GM20000 (cell line): ENCODE data around the gene TPRN.

Source experiments
- DNase-seq: peaks from one replicate; pipeline ENCODE4 v3.0.0; 2012; ENCODE audit warnings: low spot score
- TF ChIP-seq, protein P1 (sequence below): IDR thresholded peaks from 2 replicates; pipeline ENCODE4 v1.5.1; 2012; ENCODE audit warnings: mild to moderate bottlenecking, control low read depth; ENCODE audit errors: extremely low read depth, missing control alignments

Gene TPRN

DNA sequence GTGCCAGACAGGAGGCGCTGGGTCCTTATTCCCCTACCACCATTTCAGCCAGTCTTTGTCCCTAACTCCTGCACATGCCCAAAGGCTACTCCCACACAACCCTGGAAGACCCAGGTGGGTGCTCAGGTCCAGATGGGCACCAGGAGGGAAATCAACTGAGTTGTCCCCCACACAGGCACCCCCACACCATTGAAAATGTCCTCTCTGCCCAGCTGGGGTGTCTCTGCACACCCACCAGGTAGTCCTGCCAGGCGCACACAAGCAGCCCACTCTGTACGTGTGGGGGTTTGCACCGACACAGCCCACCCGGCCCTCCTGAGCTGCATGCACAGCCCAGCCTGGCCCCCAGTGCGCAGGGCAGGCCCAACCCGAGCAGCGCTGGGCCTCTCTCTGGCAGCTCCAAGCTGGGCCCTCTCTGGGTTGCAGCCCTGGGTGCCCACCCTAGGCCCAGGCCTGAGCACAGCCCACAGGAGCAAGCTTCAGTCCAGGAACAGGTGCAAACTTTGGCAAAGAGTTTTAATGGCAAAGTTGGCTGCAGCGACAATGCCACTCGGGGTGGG is 19.3 kb upstream of the TPRN start:
- DNase-seq, result no peak
- TF ChIP-seq, protein P1, sequence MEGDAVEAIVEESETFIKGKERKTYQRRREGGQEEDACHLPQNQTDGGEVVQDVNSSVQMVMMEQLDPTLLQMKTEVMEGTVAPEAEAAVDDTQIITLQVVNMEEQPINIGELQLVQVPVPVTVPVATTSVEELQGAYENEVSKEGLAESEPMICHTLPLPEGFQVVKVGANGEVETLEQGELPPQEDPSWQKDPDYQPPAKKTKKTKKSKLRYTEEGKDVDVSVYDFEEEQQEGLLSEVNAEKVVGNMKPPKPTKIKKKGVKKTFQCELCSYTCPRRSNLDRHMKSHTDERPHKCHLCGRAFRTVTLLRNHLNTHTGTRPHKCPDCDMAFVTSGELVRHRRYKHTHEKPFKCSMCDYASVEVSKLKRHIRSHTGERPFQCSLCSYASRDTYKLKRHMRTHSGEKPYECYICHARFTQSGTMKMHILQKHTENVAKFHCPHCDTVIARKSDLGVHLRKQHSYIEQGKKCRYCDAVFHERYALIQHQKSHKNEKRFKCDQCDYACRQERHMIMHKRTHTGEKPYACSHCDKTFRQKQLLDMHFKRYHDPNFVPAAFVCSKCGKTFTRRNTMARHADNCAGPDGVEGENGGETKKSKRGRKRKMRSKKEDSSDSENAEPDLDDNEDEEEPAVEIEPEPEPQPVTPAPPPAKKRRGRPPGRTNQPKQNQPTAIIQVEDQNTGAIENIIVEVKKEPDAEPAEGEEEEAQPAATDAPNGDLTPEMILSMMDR, result no peak

DNA sequence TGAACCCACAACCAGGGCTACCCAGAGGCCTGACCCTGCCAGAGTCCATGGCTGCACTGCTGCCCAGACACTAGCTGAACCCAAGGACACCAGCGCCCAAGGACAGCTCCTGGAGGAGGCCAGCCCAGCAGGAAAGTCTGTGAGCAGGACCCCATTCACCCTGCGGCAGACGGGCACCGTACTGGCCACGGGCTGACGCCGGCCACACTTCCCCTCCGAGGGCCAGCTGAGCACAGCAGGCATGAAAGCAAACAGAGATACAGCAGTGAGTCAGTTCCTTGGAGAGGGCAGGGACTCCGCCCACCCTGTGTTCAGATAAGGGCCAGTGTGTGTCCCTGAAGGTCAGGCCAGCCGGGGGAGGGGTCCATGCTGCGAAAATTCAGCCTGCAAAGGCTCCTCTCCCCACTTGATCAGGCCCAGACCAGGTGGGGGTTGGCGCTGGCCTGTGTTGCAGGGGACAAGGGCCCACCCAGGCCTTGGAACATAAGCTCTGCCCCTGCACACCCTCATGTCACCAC is 18.3 kb upstream of the TPRN start:
- DNase-seq, result no peak
- TF ChIP-seq, protein P1, result no peak

DNA sequence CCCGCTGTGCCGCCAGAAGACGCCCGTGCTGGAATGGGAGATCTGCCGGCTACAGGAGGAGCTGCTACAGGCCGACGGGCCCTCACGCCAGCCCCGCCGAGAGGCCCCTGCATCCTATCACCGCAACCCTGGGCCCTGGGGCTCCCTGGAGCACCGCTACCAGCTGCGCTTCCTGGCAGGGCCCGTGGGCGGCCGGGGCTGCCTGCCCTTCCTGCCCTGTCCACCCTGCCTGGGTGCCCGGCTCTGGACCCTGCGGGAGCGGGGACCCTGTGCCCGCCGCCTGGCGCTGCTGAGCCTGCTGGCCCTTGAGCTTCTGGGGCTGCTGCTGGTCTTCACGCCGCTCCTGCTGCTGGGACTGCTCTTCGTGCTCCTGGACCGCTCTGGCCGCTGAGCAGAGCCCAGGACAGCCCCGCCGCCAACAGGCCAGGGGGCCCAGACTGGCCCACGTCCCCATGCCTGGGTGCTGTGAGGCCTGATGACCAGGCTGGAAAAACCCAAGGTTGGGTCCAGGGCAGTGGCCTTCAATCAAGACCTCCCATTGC is 17.7 kb upstream of the TPRN start:
- TF ChIP-seq, protein P1, result no peak
- DNase-seq, result no peak

DNA sequence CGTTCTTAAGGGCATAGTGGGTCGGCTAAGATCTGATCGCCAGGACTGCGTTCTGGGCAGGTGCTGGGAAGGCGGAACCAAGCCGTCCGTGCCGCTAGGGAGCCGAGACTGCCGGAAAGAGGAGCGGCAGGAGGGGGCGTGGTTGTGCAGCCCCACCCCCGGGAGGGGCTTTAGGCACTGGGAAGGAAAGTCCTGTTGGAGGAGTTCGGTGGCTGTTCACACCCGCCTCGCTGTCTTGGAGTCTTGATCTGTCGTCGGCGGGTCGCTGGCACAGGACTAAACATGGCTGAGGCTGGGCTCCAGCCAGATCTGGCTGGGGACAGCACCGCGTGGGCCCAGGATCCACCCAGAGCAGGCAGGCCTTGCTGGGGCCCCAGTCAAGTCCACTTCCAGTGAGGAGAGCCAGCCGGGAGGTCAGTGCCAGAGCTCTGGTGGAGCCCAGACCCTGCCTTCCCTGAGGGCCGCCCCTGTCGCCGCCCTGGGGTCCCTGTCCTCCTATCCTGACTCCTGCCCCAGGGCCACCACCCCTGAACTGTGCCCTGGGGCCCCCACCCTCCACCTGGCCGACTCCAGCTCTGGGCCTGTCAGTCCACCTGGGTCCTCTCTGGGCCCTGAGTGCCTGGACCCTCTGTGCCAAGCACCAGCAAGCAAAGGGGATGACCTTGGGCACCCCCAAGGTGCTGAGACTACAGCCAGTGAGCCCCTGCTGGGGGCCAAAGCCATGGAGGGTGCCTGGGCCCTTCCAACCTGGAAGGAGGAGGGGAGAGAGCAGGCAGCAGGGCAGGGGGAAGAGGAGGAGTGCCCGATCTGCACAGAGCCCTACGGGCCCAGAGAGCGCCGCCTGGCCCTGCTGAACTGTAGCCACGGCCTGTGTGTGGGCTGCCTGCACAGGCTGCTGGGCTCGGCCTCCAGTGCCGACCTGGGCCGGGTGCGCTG is 17.0 kb upstream of the TPRN start:
- no peak for DNase-seq
- TF ChIP-seq, protein P1, result no peak

DNA sequence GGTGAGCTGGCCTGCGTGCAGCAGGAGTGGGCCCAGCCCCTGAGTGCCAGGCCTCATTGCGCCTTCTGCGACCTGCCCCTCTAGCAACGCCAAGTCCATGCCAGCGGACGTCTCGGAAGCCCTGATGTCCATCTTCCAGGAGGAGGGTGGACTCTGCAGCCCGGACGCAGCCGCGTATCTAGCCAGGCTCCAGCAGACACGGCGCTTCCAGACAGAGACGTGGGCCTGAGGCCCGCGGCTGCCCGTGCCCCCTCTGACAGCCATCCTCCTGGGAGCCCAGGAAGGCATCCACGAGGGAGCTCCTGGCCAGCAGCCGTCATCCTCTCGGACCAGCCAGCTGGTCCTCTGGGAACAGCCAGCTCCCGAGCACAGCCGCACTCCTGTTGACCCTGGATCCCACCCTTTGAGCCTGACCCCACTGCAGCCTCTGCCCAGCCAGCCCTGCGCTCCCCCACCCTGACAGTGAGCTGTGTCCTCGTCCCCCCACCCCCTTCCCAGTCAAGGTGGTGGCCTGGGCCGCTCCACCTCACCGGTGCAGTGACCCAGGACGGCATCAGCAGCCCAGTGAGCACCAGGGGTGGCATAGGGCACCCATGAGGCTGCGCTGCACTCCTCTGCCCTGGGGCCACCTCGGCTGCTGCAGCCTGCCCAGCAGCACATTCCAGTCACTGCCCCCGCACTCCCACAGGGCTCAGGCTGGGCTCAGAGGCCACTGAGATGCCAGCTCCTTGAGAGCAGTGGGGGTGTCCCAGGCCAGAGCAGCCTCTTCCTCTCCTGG is 15.8 kb upstream of the TPRN start:
- no peak for DNase-seq
- TF ChIP-seq, protein P1, result no peak

DNA sequence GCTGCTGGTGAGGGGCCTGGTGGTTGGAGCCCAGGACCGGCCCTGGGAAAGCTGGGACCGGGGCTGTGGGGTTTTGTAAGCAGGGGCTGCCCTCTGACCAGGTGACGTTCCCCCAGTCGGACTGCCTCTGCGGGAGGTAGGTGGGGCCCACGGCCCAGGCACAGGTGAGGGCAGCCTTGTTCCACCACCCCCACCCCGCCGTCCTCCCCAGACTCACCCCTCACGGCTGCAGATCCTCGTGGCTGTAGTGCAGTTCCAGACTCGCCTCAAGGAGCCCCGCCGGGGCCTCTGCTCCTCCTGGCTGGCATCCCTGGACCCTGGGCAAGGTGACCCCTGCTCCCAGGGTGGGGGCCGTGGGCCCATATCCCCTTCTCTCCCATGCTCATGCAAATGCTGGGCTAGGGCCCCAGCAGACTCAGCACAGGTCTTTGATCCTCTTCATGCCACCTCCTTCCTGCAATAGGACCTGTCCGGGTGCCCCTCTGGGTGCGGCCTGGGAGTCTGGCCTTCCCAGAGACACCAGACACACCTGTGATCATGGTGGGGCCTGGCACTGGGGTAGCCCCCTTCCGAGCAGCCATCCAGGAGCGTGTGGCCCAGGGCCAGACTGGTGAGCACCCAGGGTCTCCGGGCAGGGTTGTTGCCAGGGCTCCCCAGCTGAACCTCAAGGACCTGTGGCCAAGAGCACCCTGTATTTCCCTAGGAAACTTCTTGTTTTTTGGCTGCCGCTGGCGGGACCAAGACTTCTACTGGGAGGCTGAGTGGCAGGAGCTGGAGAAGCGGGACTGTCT is 14.8 kb upstream of the TPRN start:
- TF ChIP-seq, protein P1, result no peak
- no peak for DNase-seq
